Retinal pigment epithelial cell (primary cell): Measurements from ENCODE around the gene STAT5A.

ENCODE experiments used
- DNase-seq: peaks from one replicate; pipeline ENCODE4 v3.0.0-alpha.2; 2010; ENCODE audit warnings: low read depth
- H3K4me3 ChIP-seq: 2 replicates; pipeline ENCODE4 v1.5.1; 2011; ENCODE audit warnings: mild to moderate bottlenecking, low read length, control low read depth, moderate library complexity
- TF ChIP-seq, protein P1 (sequence below): conservative IDR thresholded peaks from 2 replicates; pipeline ENCODE4 v1.5.1; 2011; ENCODE audit warnings: low read depth, low read length, control low read depth, inconsistent platforms

The STAT5A gene

DNA sequence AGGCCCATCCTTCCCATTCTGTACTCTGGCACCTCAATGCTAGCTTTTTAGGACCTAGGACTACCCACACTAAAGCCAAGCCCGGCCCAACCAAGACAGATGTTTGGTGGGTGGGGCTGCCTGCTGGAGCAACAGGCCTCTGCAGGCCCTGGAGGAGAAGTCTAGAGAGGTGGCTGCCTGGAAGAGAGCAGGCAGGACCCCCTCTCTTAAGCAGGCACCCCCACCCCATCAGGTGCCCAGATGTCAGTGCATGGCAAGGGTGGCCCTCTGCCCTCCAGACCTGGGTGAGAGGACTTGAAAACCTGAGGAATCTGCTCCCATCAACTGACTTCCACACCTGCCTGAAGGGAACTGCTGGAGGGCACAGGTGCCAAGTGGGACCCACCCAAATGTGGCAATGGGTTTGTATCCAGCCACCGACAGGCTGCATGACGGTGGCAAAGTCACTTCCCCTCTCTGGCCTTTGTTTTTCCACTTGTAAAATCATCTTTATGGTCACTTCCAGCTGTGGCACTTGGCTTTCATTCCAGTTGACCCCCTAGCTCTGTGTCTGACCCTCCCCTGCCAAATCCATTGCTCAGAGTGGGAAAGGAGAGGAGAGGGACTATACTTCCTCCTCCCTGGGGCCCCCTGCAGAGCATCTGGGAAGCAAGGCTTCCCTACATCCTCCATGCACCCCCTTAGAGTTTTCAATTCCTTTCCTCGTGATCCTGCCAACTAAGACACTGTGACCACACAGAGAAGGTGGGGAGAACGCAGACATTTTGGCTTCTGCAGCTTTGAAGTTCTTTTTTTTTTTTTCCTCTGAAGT is 1.7 kb upstream of the STAT5A start:
- TF ChIP-seq, protein P1, sequence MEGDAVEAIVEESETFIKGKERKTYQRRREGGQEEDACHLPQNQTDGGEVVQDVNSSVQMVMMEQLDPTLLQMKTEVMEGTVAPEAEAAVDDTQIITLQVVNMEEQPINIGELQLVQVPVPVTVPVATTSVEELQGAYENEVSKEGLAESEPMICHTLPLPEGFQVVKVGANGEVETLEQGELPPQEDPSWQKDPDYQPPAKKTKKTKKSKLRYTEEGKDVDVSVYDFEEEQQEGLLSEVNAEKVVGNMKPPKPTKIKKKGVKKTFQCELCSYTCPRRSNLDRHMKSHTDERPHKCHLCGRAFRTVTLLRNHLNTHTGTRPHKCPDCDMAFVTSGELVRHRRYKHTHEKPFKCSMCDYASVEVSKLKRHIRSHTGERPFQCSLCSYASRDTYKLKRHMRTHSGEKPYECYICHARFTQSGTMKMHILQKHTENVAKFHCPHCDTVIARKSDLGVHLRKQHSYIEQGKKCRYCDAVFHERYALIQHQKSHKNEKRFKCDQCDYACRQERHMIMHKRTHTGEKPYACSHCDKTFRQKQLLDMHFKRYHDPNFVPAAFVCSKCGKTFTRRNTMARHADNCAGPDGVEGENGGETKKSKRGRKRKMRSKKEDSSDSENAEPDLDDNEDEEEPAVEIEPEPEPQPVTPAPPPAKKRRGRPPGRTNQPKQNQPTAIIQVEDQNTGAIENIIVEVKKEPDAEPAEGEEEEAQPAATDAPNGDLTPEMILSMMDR = no peak
- DNase-seq = no peak
- H3K4me3 ChIP-seq = no peak overlapping the region

DNA sequence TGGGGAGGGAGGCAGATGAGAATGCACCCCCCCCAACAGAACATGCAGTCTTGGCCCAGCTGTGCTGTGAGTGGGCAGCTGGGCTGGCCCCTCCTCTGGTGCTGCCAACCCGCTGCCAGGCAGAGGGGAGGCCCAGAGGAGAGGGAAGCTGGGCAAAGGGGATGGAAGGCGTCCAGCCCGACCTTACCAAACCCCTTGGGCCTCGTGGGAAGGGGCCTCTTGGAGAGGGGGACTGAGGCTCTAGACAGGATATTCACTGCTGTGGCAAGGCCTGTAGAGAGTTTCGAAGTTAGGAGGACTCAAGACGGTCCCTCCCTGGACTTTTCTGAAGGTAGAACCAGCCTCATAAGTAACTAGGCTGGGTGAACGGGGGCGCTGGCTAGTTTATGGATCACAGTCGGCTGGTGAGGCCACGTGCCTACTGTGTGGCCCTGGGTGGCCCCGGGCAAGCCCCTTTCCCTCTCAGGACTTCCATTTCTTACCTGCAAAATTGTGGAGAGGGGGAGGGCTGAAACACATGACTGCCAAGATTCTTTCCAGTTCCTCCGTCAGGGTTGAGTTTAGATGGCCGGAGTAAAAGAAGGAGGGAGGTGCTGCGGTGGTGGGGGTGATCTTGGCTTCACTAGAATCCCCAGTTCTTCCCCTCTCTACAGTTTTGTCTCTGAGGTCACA is 857 bp upstream of the STAT5A start:
- peak overlapping the region; percentile 41 for H3K4me3 ChIP-seq
- DNase-seq = no peak
- TF ChIP-seq, protein P1 = no peak

DNA sequence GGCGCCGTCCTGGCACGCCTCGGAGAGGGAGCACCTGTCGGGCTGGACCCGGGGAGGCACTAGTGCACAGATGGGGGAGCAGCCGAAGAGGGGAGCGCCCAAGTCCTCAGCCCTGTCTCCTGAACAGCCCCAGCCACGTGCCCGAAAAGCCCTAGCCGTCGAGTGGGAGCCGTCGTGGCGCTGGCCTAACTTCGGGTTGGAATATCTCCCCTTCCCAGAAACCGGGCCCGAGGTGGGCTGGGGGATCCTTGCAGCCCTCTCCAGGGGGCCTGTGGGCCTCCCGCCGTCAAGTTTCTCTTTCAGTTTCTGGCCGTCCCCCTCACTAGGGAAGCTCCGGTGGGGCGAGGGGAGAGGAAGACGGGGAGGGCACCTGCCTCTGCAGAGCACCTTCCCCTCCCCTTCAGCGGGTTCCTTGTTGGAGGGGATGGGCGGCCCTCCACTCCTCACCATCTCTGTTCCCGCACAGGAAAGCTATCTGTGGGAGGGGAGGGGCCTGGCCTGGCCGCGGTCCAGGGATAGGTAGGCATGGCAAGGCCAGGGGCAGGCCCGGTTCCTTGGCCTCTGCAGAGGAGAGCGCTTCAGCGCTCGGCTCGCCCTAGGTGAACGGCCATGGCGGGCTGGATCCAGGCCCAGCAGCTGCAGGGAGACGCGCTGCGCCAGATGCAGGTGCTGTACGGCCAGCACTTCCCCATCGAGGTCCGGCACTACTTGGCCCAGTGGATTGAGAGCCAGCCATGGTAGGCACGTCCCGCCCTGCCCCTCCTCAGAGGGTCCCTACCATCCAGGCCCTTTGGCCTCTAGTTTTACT is 709 bp downstream of the STAT5A start:
- DNase-seq = no peak
- peak overlapping the region; percentile 41 for H3K4me3 ChIP-seq
- TF ChIP-seq, protein P1 = no peak

DNA sequence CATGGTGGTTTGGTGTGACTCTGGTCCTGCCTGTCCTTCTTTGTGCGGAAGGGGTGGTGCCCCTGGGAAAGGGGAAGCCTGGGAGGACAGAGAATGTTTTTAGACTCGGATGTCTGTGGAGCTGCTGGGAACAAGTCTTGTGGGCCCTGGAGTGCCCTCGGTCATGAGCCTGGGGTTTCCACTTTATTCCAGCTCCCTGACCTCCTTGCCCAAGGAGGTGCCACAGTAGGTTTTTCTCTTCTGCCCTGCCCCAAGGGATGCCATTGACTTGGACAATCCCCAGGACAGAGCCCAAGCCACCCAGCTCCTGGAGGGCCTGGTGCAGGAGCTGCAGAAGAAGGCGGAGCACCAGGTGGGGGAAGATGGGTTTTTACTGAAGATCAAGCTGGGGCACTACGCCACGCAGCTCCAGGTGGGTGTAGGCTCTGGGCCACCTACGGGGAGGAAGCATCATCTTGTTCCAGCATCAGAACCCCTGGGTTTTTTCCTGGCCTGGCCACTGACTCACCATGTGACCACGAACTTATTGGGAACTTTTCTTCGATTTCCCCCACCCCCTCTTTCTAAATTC is 1.4 kb downstream of the STAT5A start:
- no peak overlapping the region for H3K4me3 ChIP-seq
- TF ChIP-seq, protein P1 = no peak
- no peak for DNase-seq

DNA sequence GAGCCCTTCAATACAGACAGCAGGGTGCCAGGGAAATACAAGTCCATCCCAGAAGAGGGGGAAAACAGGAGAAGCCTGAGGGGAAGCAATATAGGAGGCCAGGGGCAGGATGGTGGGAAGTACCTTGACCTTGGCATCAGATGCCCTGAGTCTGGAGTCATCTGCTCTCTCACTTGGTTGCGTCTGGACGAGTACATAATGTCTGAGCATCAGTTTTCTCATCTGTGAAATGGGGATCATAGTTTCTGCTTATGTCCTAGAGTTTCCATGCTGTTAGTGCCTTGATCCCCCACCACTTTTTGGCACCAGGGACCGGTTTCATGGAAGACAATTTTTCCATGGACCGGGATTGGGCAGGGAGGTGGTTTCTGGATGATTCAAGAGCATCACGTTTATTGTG is 2.3 kb downstream of the STAT5A start:
- no peak overlapping the region for H3K4me3 ChIP-seq
- TF ChIP-seq, protein P1 = no peak
- no peak for DNase-seq

DNA sequence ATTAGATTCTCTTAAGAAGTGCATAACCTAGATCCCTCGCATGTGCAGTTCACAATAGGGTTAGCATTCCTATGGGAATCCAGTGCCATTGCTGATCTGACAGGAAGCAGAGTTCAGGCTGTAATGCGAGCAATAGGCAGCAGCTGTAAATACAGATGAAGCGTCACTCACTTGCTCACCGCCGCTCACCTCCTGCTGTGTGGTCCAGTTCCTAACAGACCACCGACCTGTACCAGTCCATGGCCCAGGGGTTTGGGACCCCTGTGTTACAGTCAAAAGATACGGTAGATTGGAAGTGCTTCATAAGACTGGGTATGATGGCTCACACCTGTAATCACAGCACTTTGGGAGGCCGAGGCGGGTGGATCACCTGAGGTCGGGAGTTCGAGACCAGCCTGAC is 2.8 kb downstream of the STAT5A start:
- H3K4me3 ChIP-seq = no peak overlapping the region
- DNase-seq = no peak
- TF ChIP-seq, protein P1 = no peak
